GM12878 (cell line): ENCODE results near the gene CRYAB. TPM values are rescaled to one million over a fixed set of nuclear protein-coding genes. Genes with fewer than 3 reads are reported as not detected.

Experiments used
- ATF7 ChIP-seq: fragments of 450-650 bp; IDR thresholded peaks from 2 replicates; pipeline ENCODE4 v1.6.1; 2016; ENCODE audit warnings: low read depth, mild to moderate bottlenecking
- CREM ChIP-seq: IDR thresholded peaks from 2 replicates; pipeline ENCODE4 v1.6.1; 2014; ENCODE audit warnings: antibody characterized with exemption, low read depth
- LARP7 ChIP-seq: fragments of 450-650 bp; IDR thresholded peaks from 2 replicates; pipeline ENCODE4 v1.6.1; 2017; ENCODE audit warnings: mild to moderate bottlenecking
- MTA2 ChIP-seq: fragments of 450-650 bp; IDR thresholded peaks from 2 replicates; pipeline ENCODE4 v1.6.1; 2016; ENCODE audit warnings: low read depth, mild to moderate bottlenecking, moderate library complexity
- NFIC ChIP-seq: IDR thresholded peaks from 2 replicates; pipeline ENCODE4 v1.6.1; 2012; ENCODE audit warnings: low read depth, mild to moderate bottlenecking, inconsistent platforms, low read length, moderate library complexity
- RUNX3 ChIP-seq: IDR thresholded peaks from 2 replicates; pipeline ENCODE4 v1.6.1; 2012; ENCODE audit warnings: low read length, inconsistent platforms
- SIX5 ChIP-seq: IDR thresholded peaks from 2 replicates; pipeline ENCODE4 v1.6.1; 2011; ENCODE audit warnings: mild to moderate bottlenecking, low read depth, low read length, moderate library complexity; ENCODE audit not compliant: severe bottlenecking
- SMARCA5 ChIP-seq: fragments of 450-650 bp; IDR thresholded peaks from 2 replicates; pipeline ENCODE4 v1.6.1; 2017; ENCODE audit warnings: mild to moderate bottlenecking
- SREBF1 ChIP-seq: IDR thresholded peaks from 2 replicates; pipeline ENCODE4 v1.6.1; 2012; ENCODE audit warnings: mild to moderate bottlenecking, low read length
- SRF ChIP-seq, 2 experiments: IDR thresholded peaks; 2 replicates each; pipeline ENCODE4 v1.6.1; 2011; ENCODE audit warnings: low read depth in 2 of 2, low read length in 2 of 2, mild to moderate bottlenecking in 1 of 2, moderate library complexity in 1 of 2
- TBL1XR1 ChIP-seq: IDR thresholded peaks from 2 replicates; pipeline ENCODE4 v1.6.1; 2012; ENCODE audit warnings: low read depth, low read length, improper control_type of control experiment
- WRNIP1 ChIP-seq: IDR thresholded peaks from 2 replicates; pipeline ENCODE4 v1.6.1; 2011; ENCODE audit warnings: low read depth, low read length, improper control_type of control experiment, borderline replicate concordance
- YBX1 ChIP-seq: fragments of 450-650 bp; IDR thresholded peaks from 2 replicates; pipeline ENCODE4 v1.6.1; 2016; ENCODE audit warnings: antibody characterized with exemption
- ZNF24 ChIP-seq: fragments of 450-650 bp; IDR thresholded peaks from 2 replicates; pipeline ENCODE4 v1.6.1; 2017; ENCODE audit warnings: antibody characterized with exemption, mild to moderate bottlenecking
- ZNF274 ChIP-seq: IDR thresholded peaks from one replicate; pipeline ENCODE4 v1.8.0; 2011; ENCODE audit not compliant: insufficient read length, insufficient read depth
- ZNF622 ChIP-seq: fragments of 450-650 bp; IDR thresholded peaks from 2 replicates; pipeline ENCODE4 v1.6.1; 2017; ENCODE audit warnings: mild to moderate bottlenecking, inconsistent platforms
- polyA plus RNA-seq, 11 experiments: library from polyadenylated mRNA; depleted of rRNA in 4 of 11; unstranded in 6 of 11; stranded (reverse) in 5 of 11; fragments of >200 nt; fragmentation: Nextera tagmentation in 4 of 11; fragmentation: Illumina TruSeq in 1 of 11; extraction: Ambion mirVana in 4 of 11; extraction: Trizol in 1 of 11; gene quantifications; 1 replicate in 1 of 11; 2 replicates in 10 of 11; pipeline versions ENCODE4 v1.2.1 to v1.2.3, GENCODE V29; 2011 to 2016; ENCODE audit warnings: inconsistent platforms in 2 of 11, missing spikeins in 2 of 11, low read depth in 1 of 11
- total RNA-seq, 4 experiments: library from RNA; depleted of rRNA in 3 of 4; stranded (reverse); fragments of >200 nt in 3 of 4; fragmentation: Illumina TruSeq in 1 of 4; extraction: Trizol in 1 of 4; gene quantifications; 2 replicates each; pipeline versions ENCODE4 v1.2.1 to v1.2.3, GENCODE V29; 2013 to 2021
- TF ChIP-seq, protein P1 (sequence below): IDR thresholded peaks from 2 replicates; pipeline ENCODE4 v1.6.1; 2012; ENCODE audit warnings: low read depth, low read length, improper control_type of control experiment
- TF ChIP-seq, protein P2 (sequence below): fragments of 450-650 bp; IDR thresholded peaks from 2 replicates; pipeline ENCODE4 v1.6.1; 2018; ENCODE audit warnings: borderline replicate concordance, mild to moderate bottlenecking; ENCODE audit not compliant: partially characterized antibody
- TF ChIP-seq, protein P3 (sequence below): IDR thresholded peaks from 2 replicates; pipeline ENCODE4 v1.6.1; 2011; ENCODE audit warnings: borderline replicate concordance, low read depth, mild to moderate bottlenecking, moderate library complexity, low read length; ENCODE audit not compliant: insufficient read depth, poor library complexity, severe bottlenecking
- TF ChIP-seq, protein P4 (sequence below): fragments of 450-650 bp; IDR thresholded peaks from 2 replicates; pipeline ENCODE4 v1.6.1; 2018; ENCODE audit warnings: mild to moderate bottlenecking, low read depth, moderate library complexity; ENCODE audit not compliant: partially characterized antibody
- TF ChIP-seq, protein P5 (sequence below): fragments of 450-650 bp; formaldehyde crosslinking; IDR thresholded peaks from 2 replicates; pipeline ENCODE4 v1.4.0; 2020; ENCODE audit warnings: mild to moderate bottlenecking, moderate library complexity

CRYAB gene
- total and polyA plus RNA-seq, 10 of the 15 experiments (the other 5 are each of a cell fraction or from before 2014, with no cell fraction given): 0.72 to 1.0 TPM; not detected in 8

DNA sequence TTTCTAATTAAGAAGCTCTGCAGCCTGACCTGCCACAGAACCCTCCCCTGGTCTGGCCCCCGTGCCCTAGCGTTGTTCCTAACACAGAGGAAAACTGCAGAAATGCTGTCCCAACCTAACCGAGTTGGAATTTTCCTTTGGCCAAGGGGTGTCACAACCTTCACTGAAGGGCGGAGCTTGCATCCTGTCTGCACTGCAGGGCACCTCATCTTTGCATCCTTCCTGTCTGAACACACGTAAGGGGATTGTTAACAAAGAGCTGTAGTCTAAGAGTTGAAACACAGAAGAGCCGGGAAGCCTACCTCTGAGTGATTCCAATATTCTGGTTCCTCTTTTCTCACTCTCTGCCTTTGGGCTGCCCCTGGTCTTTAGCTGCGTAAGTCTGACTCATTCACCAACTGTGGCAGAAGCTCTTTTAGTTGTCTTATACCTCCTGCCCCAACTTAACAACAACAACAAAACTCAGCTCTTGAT lies 27.2 kb upstream of the CRYAB start (continued):
- TF ChIP-seq MTA2 (no peak), ZNF274 (no peak), CREM (peak; percentile 50; the same call in 1 of the 2 replicates), SIX5 (no peak), ZNF622 (no peak), SRF (IDR thresholded peaks at IDR 0.05; ENCODE audit: low read depth in 2 of 2, low read length in 2 of 2) (no peak), NFIC (peak; percentile 70; the same call in 1 of the 2 replicates), SREBF1 (no peak), LARP7 (no peak), ATF7 (no peak), WRNIP1 (no peak), RUNX3 (peak; percentile 35; the same call in 1 of the 2 replicates), ZNF24 (no peak), YBX1 (no peak), TBL1XR1 (no peak), SMARCA5 (no peak)
- TF ChIP-seq, protein P1, sequence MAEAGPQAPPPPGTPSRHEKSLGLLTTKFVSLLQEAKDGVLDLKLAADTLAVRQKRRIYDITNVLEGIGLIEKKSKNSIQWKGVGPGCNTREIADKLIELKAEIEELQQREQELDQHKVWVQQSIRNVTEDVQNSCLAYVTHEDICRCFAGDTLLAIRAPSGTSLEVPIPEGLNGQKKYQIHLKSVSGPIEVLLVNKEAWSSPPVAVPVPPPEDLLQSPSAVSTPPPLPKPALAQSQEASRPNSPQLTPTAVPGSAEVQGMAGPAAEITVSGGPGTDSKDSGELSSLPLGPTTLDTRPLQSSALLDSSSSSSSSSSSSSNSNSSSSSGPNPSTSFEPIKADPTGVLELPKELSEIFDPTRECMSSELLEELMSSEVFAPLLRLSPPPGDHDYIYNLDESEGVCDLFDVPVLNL: no peak
- TF ChIP-seq, protein P2, sequence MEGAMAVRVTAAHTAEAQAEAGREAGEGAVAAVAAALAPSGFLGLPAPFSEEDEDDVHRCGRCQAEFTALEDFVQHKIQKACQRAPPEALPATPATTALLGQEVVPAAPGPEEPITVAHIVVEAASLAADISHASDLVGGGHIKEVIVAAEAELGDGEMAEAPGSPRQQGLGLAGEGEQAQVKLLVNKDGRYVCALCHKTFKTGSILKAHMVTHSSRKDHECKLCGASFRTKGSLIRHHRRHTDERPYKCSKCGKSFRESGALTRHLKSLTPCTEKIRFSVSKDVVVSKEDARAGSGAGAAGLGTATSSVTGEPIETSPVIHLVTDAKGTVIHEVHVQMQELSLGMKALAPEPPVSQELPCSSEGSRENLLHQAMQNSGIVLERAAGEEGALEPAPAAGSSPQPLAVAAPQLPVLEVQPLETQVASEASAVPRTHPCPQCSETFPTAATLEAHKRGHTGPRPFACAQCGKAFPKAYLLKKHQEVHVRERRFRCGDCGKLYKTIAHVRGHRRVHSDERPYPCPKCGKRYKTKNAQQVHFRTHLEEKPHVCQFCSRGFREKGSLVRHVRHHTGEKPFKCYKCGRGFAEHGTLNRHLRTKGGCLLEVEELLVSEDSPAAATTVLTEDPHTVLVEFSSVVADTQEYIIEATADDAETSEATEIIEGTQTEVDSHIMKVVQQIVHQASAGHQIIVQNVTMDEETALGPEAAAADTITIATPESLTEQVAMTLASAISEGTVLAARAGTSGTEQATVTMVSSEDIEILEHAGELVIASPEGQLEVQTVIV: no peak
- TF ChIP-seq, protein P3, sequence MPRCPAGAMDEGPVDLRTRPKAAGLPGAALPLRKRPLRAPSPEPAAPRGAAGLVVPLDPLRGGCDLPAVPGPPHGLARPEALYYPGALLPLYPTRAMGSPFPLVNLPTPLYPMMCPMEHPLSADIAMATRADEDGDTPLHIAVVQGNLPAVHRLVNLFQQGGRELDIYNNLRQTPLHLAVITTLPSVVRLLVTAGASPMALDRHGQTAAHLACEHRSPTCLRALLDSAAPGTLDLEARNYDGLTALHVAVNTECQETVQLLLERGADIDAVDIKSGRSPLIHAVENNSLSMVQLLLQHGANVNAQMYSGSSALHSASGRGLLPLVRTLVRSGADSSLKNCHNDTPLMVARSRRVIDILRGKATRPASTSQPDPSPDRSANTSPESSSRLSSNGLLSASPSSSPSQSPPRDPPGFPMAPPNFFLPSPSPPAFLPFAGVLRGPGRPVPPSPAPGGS: no peak
- TF ChIP-seq, protein P4, sequence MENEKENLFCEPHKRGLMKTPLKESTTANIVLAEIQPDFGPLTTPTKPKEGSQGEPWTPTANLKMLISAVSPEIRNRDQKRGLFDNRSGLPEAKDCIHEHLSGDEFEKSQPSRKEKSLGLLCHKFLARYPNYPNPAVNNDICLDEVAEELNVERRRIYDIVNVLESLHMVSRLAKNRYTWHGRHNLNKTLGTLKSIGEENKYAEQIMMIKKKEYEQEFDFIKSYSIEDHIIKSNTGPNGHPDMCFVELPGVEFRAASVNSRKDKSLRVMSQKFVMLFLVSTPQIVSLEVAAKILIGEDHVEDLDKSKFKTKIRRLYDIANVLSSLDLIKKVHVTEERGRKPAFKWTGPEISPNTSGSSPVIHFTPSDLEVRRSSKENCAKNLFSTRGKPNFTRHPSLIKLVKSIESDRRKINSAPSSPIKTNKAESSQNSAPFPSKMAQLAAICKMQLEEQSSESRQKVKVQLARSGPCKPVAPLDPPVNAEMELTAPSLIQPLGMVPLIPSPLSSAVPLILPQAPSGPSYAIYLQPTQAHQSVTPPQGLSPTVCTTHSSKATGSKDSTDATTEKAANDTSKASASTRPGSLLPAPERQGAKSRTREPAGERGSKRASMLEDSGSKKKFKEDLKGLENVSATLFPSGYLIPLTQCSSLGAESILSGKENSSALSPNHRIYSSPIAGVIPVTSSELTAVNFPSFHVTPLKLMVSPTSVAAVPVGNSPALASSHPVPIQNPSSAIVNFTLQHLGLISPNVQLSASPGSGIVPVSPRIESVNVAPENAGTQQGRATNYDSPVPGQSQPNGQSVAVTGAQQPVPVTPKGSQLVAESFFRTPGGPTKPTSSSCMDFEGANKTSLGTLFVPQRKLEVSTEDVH: no peak
- TF ChIP-seq, protein P5, sequence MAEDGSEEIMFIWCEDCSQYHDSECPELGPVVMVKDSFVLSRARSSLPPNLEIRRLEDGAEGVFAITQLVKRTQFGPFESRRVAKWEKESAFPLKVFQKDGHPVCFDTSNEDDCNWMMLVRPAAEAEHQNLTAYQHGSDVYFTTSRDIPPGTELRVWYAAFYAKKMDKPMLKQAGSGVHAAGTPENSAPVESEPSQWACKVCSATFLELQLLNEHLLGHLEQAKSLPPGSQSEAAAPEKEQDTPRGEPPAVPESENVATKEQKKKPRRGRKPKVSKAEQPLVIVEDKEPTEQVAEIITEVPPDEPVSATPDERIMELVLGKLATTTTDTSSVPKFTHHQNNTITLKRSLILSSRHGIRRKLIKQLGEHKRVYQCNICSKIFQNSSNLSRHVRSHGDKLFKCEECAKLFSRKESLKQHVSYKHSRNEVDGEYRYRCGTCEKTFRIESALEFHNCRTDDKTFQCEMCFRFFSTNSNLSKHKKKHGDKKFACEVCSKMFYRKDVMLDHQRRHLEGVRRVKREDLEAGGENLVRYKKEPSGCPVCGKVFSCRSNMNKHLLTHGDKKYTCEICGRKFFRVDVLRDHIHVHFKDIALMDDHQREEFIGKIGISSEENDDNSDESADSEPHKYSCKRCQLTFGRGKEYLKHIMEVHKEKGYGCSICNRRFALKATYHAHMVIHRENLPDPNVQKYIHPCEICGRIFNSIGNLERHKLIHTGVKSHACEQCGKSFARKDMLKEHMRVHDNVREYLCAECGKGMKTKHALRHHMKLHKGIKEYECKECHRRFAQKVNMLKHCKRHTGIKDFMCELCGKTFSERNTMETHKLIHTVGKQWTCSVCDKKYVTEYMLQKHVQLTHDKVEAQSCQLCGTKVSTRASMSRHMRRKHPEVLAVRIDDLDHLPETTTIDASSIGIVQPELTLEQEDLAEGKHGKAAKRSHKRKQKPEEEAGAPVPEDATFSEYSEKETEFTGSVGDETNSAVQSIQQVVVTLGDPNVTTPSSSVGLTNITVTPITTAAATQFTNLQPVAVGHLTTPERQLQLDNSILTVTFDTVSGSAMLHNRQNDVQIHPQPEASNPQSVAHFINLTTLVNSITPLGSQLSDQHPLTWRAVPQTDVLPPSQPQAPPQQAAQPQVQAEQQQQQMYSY (CRISPR knock-in tag): no peak
